K562 (cell line): ENCODE data around the gene MOAP1.

ENCODE experiments used
- CHD4 ChIP-seq: fragments of 200-600 bp; sonication (generic); IDR thresholded peaks from 3 replicates; pipeline ENCODE4 v1.6.1; 2012; ENCODE audit warnings: low read depth, mild to moderate bottlenecking, mixed read lengths, low read length, inconsistent platforms; ENCODE audit not compliant: insufficient read depth, insufficient replicate concordance, poor library complexity, severe bottlenecking
- CTCF ChIP-seq, 3 experiments: IDR thresholded peaks in 2 of 3; conservative IDR thresholded peaks in 1 of 3; 2 replicates each; pipeline ENCODE4 v1.5.1; 2011 to 2012; ENCODE audit warnings: low read length in 3 of 3, mild to moderate bottlenecking in 3 of 3, control low read depth in 2 of 3, improper control_type of control experiment in 1 of 3, inconsistent platforms in 1 of 3, low read depth in 1 of 3, mixed read lengths in 1 of 3, moderate library complexity in 1 of 3; ENCODE audit not compliant: insufficient read depth in 2 of 3
- HCFC1 ChIP-seq: IDR thresholded peaks from 2 replicates; pipeline ENCODE4 v1.6.1; 2012; ENCODE audit warnings: low read depth, low read length, improper control_type of control experiment
- KHSRP ChIP-seq: fragments of 450-650 bp; IDR thresholded peaks from 2 replicates; pipeline ENCODE4 v1.6.1; 2017
- NCOR1 ChIP-seq: fragments of 450-650 bp; IDR thresholded peaks from 2 replicates; pipeline ENCODE4 v1.6.1; 2016; ENCODE audit warnings: mild to moderate bottlenecking, moderate library complexity
- NR3C1 ChIP-seq: sonication (generic); formaldehyde crosslinking; IDR thresholded peaks from 2 replicates; pipeline ENCODE4 v1.8.1; 2022; ENCODE audit warnings: missing genetic modification reagents
- NR4A1 ChIP-seq, 2 experiments: fragments of 250-450 bp in 1 of 2; fragments of 450-650 bp in 1 of 2; sonication (Bioruptor Pico) in 1 of 2; IDR thresholded peaks; 2 replicates each; pipeline versions ENCODE4 v1.4.0 to v1.6.1; 2016 to 2020; ENCODE audit warnings: mild to moderate bottlenecking in 2 of 2, missing compliant biosample characterization in 1 of 2, missing genetic modification characterization in 1 of 2, moderate library complexity in 1 of 2
- SMARCA5 ChIP-seq: fragments of 450-650 bp; IDR thresholded peaks from 2 replicates; pipeline ENCODE4 v1.6.1; 2016
- ZNF274 ChIP-seq: IDR thresholded peaks from 2 replicates; pipeline ENCODE4 v1.6.1; 2011; ENCODE audit warnings: low read depth, mild to moderate bottlenecking, low read length, moderate library complexity, borderline replicate concordance
- ZNF512 ChIP-seq: IDR thresholded peaks from 2 replicates; pipeline ENCODE4 v1.6.1; 2016; ENCODE audit warnings: missing genetic modification characterization, missing compliant biosample characterization

GRCh38 chr14:93161411-93161940 is 23.2 kb downstream of the MOAP1 start:
- no peak for TF ChIP-seq KHSRP
- no peak for TF ChIP-seq NR3C1
- TF ChIP-seq NR4A1 (CRISPR knock-in tag; IDR thresholded peaks at IDR 0.05): no peak
- no peak for TF ChIP-seq NR4A1 (tag; IDR thresholded peaks at IDR 0.05)
- TF ChIP-seq ZNF512 (tag): no peak
- TF ChIP-seq ZNF274: no peak
- TF ChIP-seq CHD4: no peak
- no peak for TF ChIP-seq SMARCA5
- TF ChIP-seq CTCF (IDR thresholded peaks at IDR 0.05 in 2 of 3, conservative IDR thresholded peaks at IDR 0.05 in 1 of 3; ENCODE audit: insufficient read depth in 2 of 3, low read depth in 1 of 3, low read length in 3 of 3): no peak
- TF ChIP-seq NCOR1: no peak
- no peak for TF ChIP-seq HCFC1
